GM21360 (cell line): ENCODE results near the gene NOS1AP.

Experiments used
- ATAC-seq: cut with Tn5 transposase; IDR thresholded peaks from one replicate; pipeline ENCODE4 v1.9.1; 2021; ENCODE audit warnings: mild to moderate bottlenecking, moderate library complexity; ENCODE audit not compliant: unreplicated experiment

The NOS1AP gene

GRCh38 chr1:162240577-162240976 is 171.1 kb downstream of the NOS1AP start:
- ATAC-seq, result no peak

GRCh38 chr1:162242804-162243203 is 173.3 kb downstream of the NOS1AP start:
- ATAC-seq, result no peak

DNA sequence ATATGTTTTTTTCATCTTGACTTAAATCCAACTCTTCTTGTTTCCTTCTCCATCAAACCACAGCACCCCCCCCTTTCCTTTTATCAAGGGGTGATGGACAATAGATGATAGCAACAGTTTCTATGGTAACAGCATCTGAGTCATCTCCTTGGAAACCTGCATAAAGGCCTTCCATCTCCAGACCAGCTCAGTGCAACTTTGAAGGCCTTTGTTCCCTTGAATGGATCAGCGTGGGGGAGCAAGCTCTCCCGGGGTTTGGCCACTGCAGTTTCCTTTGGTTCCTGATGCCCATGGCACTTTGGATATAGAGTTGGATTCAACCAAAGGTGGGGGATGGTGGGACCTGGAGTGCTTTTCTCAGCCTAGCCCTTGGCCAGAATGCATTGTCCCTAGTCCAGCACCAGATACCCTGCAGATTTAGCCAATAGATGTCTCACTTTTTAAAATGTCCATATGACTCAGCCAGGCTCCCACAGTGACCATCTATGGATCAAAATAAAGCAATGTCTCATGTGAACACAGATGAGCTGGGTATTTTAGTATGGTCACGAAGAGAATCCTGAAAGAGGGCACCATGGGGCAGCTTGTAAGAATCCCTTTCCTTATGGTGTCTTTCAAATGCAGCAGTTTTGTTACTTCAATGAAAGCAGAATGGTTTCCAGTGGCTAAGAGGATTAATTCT is 179.5 kb downstream of the NOS1AP start:
- ATAC-seq, result no peak

- ATAC-seq, result no peak
Observed at GRCh38 chr1:162250004-162250730, 180.7 kb downstream of the NOS1AP start.

DNA sequence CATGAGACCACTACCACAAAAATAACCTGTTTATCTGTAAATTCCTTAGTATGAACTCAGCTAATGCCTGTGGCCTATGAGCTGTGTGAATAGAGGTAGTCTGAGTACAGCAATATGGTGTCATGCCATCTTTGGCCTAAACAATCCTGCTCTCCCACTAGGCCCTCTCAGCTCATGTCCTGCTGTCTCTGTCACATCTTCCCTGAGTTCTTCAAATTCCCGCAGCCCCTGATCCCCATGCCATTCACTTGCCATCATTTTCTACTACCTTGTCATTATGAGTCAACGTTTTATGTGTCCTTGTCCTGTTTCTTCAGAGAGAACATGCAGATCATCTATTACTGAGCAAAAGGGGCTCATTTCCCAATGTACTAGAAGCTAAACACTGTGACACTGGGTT is 181.6 kb downstream of the NOS1AP start:
- ATAC-seq, result no peak

DNA sequence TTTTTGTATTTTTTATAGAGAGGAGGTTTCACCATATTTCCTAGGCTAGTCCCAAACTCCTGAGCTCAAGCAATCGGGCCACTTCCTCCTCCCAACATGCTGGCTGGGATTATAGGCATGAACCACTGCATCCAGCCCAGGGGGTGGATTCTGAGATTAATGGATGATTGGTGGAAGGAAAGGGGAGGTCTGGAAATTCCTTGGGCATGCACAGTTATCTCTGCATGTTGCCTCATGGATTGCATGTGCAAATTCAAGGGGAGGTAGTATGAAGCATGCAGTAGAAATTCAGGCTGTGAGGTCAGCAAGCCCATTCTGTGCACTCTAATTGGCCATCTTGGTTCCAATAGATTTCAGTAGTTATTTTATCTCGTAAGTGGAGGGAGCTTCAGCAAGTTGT is 182.7 kb downstream of the NOS1AP start:
- ATAC-seq, result no peak

GRCh38 chr1:162253790-162254189 is 184.3 kb downstream of the NOS1AP start:
- ATAC-seq, result no peak

DNA sequence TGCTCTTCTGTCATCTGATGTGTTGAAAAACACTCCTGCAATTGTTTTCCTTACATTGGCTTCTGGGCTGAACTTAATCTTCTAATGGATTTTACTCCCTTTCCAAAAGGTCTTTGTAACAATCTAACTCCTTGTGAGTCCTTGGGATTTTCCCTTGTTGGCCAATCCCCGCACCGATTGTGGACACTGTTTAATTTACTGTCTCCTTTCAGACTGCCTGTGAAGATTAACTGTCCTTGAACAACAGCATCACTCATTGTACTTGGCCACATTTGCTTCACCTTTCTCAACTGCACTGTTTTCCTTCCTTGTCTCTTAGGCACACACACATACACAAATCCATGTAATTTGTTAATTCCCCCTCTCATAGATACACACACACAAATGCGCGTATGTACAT is 186.8 kb downstream of the NOS1AP start:
- ATAC-seq, result no peak

- no peak for ATAC-seq
Observed at GRCh38 chr1:162258394-162258793, 188.9 kb downstream of the NOS1AP start.

- ATAC-seq, result no peak
Observed at GRCh38 chr1:162259894-162260455, 190.5 kb downstream of the NOS1AP start.

GRCh38 chr1:162264108-162264507 is 194.6 kb downstream of the NOS1AP start:
- no peak for ATAC-seq

- ATAC-seq, result no peak
Observed at GRCh38 chr1:162265983-162266382, 196.5 kb downstream of the NOS1AP start.

DNA sequence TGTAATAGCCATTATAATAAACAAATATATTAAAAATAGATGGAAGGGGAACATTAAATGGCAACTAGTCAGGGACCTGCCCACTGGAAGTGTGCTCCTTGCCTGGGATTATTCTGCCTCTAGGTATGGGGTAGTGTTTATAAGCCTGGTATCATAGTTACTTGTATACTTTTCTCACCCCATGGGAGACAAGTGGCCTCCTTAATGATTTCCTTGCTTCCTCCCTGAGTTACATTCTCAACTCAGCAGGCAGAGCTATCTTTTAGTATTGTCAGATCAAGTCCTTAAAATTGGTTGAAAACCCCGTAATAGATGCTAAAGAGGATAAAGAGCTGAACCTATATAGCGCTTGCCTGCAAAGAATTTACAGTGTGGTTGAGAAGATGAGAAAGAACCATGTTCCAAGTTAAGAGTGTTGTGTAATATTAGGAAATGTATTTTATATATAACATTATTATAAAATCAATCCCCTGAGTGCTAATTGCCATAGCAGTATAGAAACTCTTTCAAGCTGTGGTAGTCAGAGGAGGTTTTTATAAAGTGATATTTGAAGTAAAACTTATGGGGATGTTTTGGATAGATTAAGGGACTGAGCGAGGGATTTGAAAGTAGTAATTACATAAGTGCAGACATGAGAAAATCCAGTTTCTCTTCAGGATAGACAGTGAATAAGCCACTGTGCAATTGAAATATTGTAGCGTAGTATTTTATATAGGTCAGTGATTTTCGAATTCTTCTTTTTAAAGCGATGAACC is 200.7 kb downstream of the NOS1AP start:
- no peak for ATAC-seq

DNA sequence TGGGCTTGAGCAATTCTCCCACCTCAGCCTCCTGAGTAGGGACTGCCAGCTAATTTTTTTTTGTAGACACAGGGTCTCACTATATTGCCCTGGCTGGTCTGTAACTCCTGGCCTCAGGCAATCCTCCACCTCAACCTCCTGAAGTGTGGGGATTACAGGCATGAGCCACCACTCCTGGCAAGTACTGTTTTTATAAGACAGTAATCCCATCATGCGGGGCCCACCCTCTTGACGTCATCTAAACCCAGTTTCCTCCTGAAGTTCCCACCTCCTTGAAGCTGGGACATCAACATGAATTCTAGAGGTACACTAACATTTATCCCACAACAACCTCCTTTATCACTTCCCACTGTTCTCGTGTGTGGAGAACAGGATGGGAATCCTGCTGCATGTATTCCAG is 202.5 kb downstream of the NOS1AP start:
- no peak for ATAC-seq

- no peak for ATAC-seq
Observed at GRCh38 chr1:162272419-162272818, 202.9 kb downstream of the NOS1AP start.

DNA sequence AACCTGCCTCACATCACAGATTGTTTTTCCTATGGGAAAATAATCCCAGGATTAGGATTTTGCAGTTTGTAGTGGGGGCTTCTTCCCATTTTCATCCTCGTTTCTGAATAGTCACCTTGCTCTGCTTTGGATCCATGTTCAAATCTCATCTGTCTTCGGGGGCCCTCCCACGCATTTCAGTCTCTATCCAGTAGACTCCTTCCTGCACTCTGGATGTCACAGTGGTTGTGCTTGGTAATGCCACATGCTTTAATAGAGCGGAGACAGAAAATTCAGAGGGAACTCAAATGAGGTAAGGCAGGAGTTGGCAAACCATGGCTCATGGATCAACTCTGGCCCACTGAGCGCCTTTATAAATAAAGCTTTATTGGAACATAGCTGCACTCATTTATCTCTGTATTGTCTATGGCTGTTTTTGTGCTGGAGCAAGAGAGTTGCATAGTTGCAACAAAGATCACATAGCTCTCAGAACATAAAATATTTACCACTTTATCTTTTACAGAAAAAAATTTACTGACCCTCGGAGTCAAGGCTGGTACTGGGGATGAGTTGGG is 206.2 kb downstream of the NOS1AP start:
- ATAC-seq, result no peak

- ATAC-seq, result no peak
Observed at GRCh38 chr1:162276493-162276892, 207.0 kb downstream of the NOS1AP start.

DNA sequence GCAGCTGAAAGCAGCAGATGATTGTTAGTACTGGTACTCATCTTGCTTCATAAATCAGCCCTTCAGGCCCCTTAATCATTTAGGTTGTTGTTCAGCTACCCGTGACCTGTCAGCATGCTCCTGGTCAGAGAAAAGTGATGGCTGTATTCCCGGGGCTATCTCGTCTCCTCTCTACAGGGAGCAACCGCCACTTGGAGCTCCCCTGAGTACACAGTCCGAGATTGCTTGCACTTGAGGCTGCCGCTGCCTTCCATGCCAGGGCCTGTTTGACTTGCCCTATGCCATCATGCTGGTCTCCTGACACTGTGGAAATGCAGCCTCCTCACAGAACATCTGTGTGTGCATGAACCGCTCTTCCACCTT is 209.6 kb downstream of the NOS1AP start:
- ATAC-seq, result no peak

- ATAC-seq, result no peak
Observed at GRCh38 chr1:162281426-162281825, 211.9 kb downstream of the NOS1AP start.

DNA sequence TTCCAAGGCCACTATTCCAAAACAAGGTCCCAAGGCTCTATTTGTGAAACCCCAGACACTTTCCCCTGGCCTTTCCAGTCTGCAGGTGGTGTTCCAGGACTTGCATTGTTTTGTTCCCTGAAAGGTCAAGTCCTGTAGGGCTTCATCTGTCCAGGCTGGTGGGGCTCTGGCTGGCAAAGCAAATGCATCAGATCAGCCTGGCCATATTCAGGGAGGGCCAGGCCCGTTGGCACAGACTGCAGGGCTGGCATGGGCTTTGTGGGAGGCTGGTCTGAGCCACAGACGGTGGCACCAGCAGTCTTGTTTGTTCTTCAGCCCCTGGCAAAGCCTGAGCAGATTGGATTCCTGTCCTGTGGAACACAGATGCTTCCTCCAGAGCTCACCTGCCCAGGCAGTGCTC is 214.2 kb downstream of the NOS1AP start:
- ATAC-seq, result no peak

GRCh38 chr1:162284206-162284955 is 214.9 kb downstream of the NOS1AP start:
- ATAC-seq, result no peak
